HG02973 (cell line): ENCODE data around the gene C1orf174.

ENCODE experiments used
- ATAC-seq: cut with Tn5 transposase; IDR thresholded peaks from one replicate; pipeline ENCODE4 v1.9.1; 2021; ENCODE audit warnings: moderate library complexity; ENCODE audit not compliant: unreplicated experiment

C1orf174 gene

GRCh38 chr1:3879099-3879498 is 21.0 kb downstream of the C1orf174 start:
- ATAC-seq, result no peak

GRCh38 chr1:3876716-3877115 is 23.4 kb downstream of the C1orf174 start:
- ATAC-seq, result no peak

GRCh38 chr1:3874736-3875135 is 25.3 kb downstream of the C1orf174 start:
- ATAC-seq, result no peak

- ATAC-seq, result no peak
Observed at GRCh38 chr1:3872546-3872945, 27.5 kb downstream of the C1orf174 start.

- no peak for ATAC-seq
Observed at GRCh38 chr1:3871451-3871805, 28.6 kb downstream of the C1orf174 start.

GRCh38 chr1:3869751-3870301 is 30.2 kb downstream of the C1orf174 start:
- ATAC-seq, result no peak

- no peak for ATAC-seq
Observed at GRCh38 chr1:3868464-3869006, 31.5 kb downstream of the C1orf174 start.

GRCh38 chr1:3865606-3866160 is 34.4 kb downstream of the C1orf174 start:
- no peak for ATAC-seq

GRCh38 chr1:3864884-3865283 is 35.2 kb downstream of the C1orf174 start:
- no peak for ATAC-seq

- no peak for ATAC-seq
Observed at GRCh38 chr1:3863231-3863935, 36.7 kb downstream of the C1orf174 start.

GRCh38 chr1:3858231-3858981 is 41.7 kb downstream of the C1orf174 start:
- ATAC-seq, result no peak

GRCh38 chr1:3857791-3858129 is 42.3 kb downstream of the C1orf174 start:
- no peak for ATAC-seq

- ATAC-seq, result peak; percentile 95
Observed at GRCh38 chr1:3856923-3857790, 42.9 kb downstream of the C1orf174 start, which contains the start of the genes CEP104 and DFFB. Gene CEP104, minus strand, starts transcription at chr1:3857211. Its CDS starts 4,804 bp downstream, at chr1:3852407. Gene DFFB, plus strand, starts transcription at chr1:3857476. Its CDS starts 128 bp downstream, at chr1:3857604.

GRCh38 chr1:3852711-3853485 is 47.2 kb downstream of the C1orf174 start:
- ATAC-seq, result no peak

GRCh38 chr1:3852091-3852490 is 48.0 kb downstream of the C1orf174 start:
- no peak for ATAC-seq

- ATAC-seq, result no peak
Observed at GRCh38 chr1:3851292-3851691, 48.8 kb downstream of the C1orf174 start.

- no peak for ATAC-seq
Observed at GRCh38 chr1:3850857-3851256, 49.2 kb downstream of the C1orf174 start.

- no peak for ATAC-seq
Observed at GRCh38 chr1:3847081-3847480, 53.0 kb downstream of the C1orf174 start.

- no peak for ATAC-seq
Observed at GRCh38 chr1:3846541-3846940, 53.5 kb downstream of the C1orf174 start.

- no peak for ATAC-seq
Observed at GRCh38 chr1:3842912-3843311, 57.2 kb downstream of the C1orf174 start.
